ENCODE measurements around the gene SYPL2.
"Not testable (repeated sequence)": the region's sequence is repeated elsewhere in the genome, so short reads cannot be mapped to it uniquely, and the experiment has no call there.

SYPL2 gene

GRCh38 chr1:109467301-109467777 is 993 bp downstream of the SYPL2 start:
- in situ Hi-C loops (cut with HindIII; ENCODE audit: low pct_ligation_motif_present, low pct_unique_long_range_greater_than_20kb, low sequenced_read_pairs): no loop called here
- no peak for DNase-seq

DNA sequence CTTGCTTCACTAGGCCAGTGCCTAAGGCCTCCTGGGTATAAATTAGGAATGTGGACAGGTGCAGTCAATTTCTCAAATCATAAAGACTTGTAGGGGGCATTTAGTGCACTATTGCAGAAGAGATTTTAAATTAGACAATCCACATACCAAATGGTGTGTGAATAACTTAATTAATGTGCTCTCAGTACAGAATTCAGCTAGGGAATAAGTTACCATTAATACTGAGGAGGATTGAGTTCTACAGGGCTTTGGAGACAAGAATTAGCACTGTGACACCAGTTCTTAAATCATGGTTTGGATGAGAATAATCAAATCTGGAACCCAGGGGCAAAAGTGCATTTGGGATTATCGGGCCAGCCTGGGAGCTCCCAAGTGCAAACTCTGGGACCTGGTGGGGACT is 1.7 kb downstream of the SYPL2 start:
- in situ Hi-C loops (cut with HindIII; ENCODE audit: low pct_ligation_motif_present, low pct_unique_long_range_greater_than_20kb, low sequenced_read_pairs): no loop called here

GRCh38 chr1:109468903-109469302 is 2.6 kb downstream of the SYPL2 start:
- in situ Hi-C loops (cut with HindIII; ENCODE audit: low pct_ligation_motif_present, low pct_unique_long_range_greater_than_20kb, low sequenced_read_pairs): no loop called here
- DNase-seq: no peak

More for the DNA sequence above, 1.7 kb downstream of the SYPL2 start:
- no peak for DNase-seq

DNA sequence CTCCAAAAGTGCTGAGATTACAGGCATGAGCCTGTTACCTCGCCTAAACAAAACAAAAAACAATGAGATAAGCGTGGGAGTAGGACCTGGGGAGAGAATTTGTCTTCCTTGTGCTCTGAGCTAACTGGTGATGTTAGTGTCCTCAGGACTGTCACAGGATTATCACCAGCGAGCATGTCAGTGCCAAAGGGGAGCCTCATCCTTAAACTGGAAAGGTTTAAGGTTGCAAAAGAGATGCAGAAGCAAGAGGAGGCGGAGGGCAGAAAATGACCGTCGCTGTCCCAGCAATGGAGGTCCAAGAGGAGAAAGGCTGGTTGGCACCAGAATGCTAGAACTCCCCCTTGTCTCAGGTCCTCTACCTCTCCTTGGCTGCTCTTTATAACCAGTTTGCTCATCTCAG is 3.9 kb downstream of the SYPL2 start:
- DNase-seq: no peak
- in situ Hi-C loops (cut with HindIII; ENCODE audit: low pct_ligation_motif_present, low pct_unique_long_range_greater_than_20kb, low sequenced_read_pairs): no loop called here

DNA sequence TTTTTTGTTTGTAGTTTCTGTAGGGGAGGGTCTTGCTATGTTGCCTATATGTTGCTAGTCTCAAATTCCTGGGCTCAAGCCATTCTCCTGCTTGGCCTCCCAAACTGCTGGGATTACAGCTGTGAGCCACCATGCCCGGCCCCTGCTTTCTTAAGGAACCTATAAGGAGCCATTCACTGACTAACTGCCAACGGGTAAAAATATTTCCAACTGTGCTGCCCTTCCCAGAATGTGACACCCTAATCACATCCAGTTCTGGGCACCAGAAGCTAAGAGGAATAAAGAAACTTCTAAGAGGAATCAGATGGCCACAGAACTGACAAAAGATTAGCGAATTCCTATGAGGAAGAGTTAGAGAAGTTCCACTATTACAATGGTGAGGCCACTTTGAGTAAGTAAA is 6.4 kb downstream of the SYPL2 start:
- no peak for DNase-seq
- in situ Hi-C loops (cut with HindIII; ENCODE audit: low pct_ligation_motif_present, low pct_unique_long_range_greater_than_20kb, low sequenced_read_pairs): no loop called here

DNA sequence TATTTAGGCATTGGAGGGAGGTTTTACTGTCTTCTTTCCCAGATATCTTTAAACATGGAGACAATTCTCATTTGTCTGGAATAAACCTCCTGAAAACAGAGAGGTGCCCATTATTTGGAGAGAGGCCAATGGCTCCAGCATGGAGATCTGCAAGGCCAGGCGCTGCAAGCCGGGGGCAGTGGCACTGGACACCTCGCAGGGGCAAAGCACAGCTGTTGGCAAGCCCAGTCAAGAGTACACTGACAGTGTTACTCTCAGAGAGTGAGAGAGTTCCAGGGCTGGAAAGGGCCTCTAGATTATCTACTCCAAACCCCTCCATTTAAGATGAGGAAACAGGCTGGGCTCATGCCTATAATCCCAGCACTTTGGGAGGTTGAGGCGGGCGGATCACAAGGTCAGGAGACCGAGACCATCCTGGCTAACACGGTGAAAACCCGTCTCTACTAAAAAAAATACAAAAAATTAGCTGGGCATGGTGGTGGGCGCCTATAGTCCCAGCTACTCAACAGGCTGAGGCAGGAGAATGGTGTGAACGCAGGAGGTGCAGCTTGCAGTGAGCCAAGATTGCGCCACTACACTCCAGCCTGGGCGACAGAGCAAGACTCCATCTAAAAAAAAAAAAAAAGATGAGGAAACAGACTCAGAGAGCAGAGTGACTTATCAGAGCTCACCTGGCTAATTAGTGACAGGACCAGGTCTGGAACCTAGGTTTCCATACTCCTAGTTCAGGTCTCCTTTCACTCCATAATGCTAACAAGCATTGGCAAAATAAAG is 7.1 kb downstream of the SYPL2 start:
- DNase-seq; in situ Hi-C loops (cut with HindIII; ENCODE audit: low pct_ligation_motif_present, low pct_unique_long_range_greater_than_20kb, low sequenced_read_pairs): not testable (repeated sequence)

GRCh38 chr1:109474697-109475096 is 8.4 kb downstream of the SYPL2 start:
- DNase-seq: no peak
- in situ Hi-C loops (cut with HindIII; ENCODE audit: low pct_ligation_motif_present, low pct_unique_long_range_greater_than_20kb, low sequenced_read_pairs): no loop called here

GRCh38 chr1:109475261-109475660 is 8.9 kb downstream of the SYPL2 start:
- DNase-seq: no peak
- in situ Hi-C loops (cut with HindIII; ENCODE audit: low pct_ligation_motif_present, low pct_unique_long_range_greater_than_20kb, low sequenced_read_pairs): no loop called here

DNA sequence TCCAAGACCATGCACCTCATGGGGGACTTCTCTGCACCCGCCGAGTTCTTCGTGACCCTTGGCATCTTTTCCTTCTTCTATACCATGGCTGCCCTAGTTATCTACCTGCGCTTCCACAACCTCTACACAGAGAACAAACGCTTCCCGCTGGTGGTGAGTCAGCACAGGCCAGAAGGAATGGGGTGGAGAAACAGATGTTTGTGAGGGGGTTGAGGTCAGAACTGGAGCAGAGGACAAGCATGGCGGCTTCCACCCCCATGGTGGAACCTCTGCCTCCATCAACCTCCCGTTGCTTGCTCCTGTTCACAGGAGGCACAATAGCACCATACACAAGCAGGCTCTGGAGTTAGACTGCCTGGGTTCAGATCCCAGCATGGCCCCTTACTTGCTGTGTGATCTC is 10.5 kb downstream of the SYPL2 start:
- DNase-seq: no peak
- in situ Hi-C loops (cut with HindIII; ENCODE audit: low pct_ligation_motif_present, low pct_unique_long_range_greater_than_20kb, low sequenced_read_pairs): no loop called here

GRCh38 chr1:109477821-109478220 is 11.5 kb downstream of the SYPL2 start:
- DNase-seq: no peak
- in situ Hi-C loops (cut with HindIII; ENCODE audit: low pct_ligation_motif_present, low pct_unique_long_range_greater_than_20kb, low sequenced_read_pairs): no loop called here

DNA sequence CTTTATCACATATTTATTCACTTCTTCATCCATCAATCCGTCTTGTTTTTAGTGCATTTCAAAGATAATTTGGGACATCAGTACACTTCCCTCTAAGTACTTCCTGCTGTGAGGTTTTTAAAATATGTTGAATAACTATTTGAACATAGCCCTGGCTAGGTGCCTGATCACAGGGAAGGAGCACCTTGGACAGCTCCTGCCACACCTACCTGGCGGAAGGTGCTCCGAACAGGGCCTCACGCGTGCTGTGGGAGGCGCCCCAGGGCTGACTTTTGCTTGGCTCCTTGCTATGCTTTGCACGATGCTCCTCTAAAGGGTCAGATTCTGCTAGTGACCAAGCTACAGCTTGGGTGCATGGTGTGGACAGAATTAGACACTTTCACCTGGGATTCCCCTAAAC is 12.5 kb downstream of the SYPL2 start:
- peak; percentile 6 for DNase-seq
- in situ Hi-C loops (cut with HindIII; ENCODE audit: low pct_ligation_motif_present, low pct_unique_long_range_greater_than_20kb, low sequenced_read_pairs): no loop called here

GRCh38 chr1:109479311-109479710 is 13.0 kb downstream of the SYPL2 start:
- DNase-seq: no peak
- in situ Hi-C loops (cut with HindIII; ENCODE audit: low pct_ligation_motif_present, low pct_unique_long_range_greater_than_20kb, low sequenced_read_pairs): no loop called here

GRCh38 chr1:109479901-109480300 is 13.6 kb downstream of the SYPL2 start:
- no peak for DNase-seq
- in situ Hi-C loops (cut with HindIII; ENCODE audit: low pct_ligation_motif_present, low pct_unique_long_range_greater_than_20kb, low sequenced_read_pairs): no loop called here

DNA sequence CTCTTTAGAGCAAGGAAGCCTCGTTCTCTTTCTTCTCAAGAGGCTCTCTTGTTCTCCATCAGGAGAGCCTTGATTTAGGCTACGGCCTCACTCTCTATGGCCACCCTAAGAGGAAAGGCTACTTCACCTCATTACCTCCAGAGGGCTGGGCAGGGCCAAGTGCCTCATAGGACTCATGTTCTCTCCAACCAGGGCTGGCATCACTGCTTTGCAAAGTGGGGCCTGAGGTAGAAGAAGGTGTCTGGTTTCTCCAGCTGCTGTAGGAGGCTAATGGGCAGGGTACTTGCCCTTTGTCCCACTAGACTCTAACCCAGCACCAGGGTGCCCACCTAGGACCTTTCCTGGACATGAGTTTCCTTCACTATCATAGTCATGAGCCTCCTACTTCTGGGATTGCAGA is 15.3 kb downstream of the SYPL2 start:
- no peak for DNase-seq
- in situ Hi-C loops (cut with HindIII; ENCODE audit: low pct_ligation_motif_present, low pct_unique_long_range_greater_than_20kb, low sequenced_read_pairs): no loop called here

DNA sequence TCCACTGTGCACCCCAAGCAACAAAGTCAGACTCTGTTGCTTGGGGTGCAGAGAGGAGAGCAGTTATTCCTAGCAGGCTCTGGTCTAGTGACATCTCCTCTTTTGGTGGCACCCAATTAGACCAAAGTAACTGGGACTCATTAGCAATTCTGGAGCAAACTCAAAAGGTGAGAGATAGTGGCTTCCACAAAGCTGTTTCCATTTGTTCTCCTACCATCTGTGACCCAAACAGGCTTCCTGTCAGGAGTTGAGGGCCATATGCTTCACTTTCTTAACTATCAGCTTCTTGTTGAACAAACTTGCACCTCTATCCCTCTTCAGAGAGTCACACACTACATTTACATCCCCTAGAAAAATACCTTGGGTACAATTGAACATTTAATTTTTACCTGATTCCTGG is 15.9 kb downstream of the SYPL2 start:
- DNase-seq: no peak
- in situ Hi-C loops (cut with HindIII; ENCODE audit: low pct_ligation_motif_present, low pct_unique_long_range_greater_than_20kb, low sequenced_read_pairs): no loop called here

- in situ Hi-C loops (cut with HindIII; ENCODE audit: low pct_ligation_motif_present, low pct_unique_long_range_greater_than_20kb, low sequenced_read_pairs): no loop called here
- no peak for DNase-seq
These were observed 16.7 kb downstream of the SYPL2 start for GRCh38 chr1:109482791-109483671.

DNA sequence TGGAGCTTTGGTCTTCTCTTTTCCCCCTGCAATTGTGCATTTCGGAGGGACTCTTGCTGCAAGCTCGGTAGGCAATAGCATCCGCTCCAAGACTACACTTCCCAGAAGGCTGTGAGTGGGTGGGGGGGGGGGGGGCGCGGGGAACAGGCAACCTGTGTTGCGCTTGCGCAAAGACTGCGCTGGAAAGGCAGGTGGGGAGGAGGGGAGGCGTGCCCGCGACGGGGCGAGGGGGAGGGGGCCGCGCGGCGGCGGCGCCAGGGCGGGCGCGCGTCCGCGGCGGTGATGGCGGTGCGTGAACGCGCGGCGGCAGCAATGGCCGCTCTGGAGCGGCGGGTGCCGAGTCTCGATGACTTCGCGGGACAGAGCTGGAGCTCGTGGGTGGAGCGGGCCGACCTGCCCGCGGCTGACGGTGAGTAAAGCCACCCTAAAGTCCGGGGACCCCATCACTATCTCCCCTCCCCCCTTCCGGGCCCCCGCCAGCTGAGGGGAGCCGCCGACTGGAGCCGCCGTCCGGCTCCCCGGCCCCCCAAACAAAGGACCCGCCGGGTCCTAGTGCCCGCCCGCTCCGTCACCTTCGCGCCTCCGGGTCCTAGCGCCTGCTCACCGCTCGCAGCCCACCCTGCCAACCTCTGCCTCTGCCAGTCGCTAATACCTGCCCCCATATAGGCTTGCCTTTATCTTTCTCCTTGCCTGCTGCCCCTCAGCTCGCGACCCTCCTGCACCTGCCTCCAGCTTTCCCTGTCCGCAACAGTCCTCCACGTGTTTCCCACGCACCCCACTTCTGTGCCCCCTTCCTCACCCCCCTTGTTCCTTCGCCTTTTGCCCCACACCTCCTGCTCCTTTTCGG is 17.5 kb downstream of the SYPL2 start, which contains the start of gene ATXN7L2:
TSS of gene ATXN7L2 (plus strand) at position 234 of the 847 bp plus-strand sequence. CDS start at position 283, 49 bp downstream.
- DNase-seq: peak; percentile 86
- in situ Hi-C loops (cut with HindIII; ENCODE audit: low pct_ligation_motif_present, low pct_unique_long_range_greater_than_20kb, low sequenced_read_pairs): no loop called here

- no peak for DNase-seq
- in situ Hi-C loops (cut with HindIII; ENCODE audit: low pct_ligation_motif_present, low pct_unique_long_range_greater_than_20kb, low sequenced_read_pairs): no loop called here
These were observed 18.2 kb downstream of the SYPL2 start for GRCh38 chr1:109484519-109484975.

DNA sequence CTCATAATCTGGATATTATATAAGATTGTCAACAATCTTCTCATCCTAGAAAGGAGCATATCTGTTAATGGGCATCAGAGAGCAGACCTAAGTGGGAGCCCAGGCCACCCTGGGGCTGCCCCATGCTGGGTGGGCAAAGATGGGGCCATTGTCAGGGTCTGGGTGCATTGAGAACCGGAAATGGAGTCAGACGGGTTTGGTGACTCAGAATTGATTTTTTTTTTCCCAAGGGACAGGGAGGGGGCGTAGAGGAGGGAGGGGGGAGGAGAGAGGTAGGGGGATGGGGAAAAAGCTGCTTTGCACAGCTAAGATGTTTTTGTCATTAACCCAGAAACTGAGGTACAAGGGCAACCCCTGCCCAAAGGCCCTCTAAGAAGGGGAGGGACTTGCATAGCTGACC is 18.7 kb downstream of the SYPL2 start:
- DNase-seq: no peak
- in situ Hi-C loops (cut with HindIII; ENCODE audit: low pct_ligation_motif_present, low pct_unique_long_range_greater_than_20kb, low sequenced_read_pairs): no loop called here
